GM04503 (cell line): ENCODE data around the gene USP32.
"Not testable (repeated sequence)": the region's sequence is repeated elsewhere in the genome, so short reads cannot be mapped to it uniquely, and the experiment has no call there.

Experiments
- DNase-seq: peaks from one replicate; pipeline ENCODE4 v3.0.0-alpha.2; 2012; ENCODE audit warnings: low read depth

The USP32 gene

DNA sequence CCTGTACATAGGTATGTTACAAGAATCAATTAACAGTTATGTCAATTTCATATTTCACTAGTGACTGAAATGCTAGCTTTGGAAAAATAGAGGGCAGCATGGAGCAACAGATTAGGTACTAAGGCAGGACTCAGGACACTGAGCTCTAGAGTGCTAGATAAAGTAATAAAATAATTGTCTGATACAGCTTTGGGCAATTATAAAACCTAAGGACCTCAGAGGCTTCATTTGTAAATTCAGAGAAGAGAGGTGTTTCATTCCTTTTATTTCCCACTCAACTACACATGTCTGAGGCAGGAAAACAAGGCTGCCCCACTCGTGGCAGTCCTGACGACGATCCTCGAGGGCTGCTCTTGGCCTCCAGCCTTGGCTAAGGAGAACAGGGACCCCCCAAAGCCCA lies 160.7 kb downstream of the USP32 start:
- DNase-seq, result no peak

DNA sequence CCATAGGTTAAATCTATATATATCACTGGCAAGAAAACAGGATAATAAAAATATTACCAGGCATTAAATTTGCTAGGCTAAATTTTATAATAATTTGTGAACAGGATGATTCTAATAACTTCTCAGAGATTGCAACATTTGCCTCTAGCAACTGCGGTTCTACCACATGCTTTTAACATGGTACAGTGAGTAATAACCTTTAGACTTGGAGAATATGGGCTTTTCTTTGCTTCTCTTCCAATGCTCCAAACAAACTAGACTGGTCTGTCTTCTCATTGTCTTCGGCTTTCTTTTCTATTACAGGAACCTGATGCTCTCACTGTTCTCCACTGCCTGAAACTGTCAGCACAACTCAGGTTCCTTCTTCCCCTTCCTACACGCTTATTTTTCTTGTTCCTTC lies 161.6 kb downstream of the USP32 start:
- no peak for DNase-seq

DNA sequence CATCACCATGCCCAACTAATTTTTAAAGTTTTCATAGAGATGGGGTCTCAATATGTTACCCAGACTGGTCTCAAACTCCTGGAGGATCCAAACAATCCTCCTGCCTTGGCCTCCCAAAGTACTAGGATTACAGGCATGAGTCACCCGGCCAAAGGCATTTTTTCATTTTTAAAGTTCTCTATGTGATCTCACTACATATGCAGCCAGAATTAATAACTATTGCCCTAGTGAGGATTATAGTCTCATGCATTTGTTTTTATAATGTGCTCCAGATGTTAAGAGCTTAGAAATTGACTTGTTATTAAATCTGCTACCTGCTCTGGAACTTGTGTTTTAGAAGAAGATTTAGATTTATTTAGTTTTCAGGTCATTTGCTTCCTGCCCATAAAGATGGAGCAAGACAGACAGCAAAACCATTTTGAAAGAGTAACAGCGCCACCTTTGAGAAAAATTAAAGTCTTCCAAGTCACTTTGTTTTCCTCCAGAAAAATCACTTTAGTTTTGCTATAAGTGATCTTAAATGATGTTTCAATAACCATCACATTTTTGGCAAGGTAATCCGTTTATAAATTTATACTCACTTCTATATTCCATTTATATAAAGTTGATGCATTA lies 162.6 kb downstream of the USP32 start:
- no peak for DNase-seq

DNA sequence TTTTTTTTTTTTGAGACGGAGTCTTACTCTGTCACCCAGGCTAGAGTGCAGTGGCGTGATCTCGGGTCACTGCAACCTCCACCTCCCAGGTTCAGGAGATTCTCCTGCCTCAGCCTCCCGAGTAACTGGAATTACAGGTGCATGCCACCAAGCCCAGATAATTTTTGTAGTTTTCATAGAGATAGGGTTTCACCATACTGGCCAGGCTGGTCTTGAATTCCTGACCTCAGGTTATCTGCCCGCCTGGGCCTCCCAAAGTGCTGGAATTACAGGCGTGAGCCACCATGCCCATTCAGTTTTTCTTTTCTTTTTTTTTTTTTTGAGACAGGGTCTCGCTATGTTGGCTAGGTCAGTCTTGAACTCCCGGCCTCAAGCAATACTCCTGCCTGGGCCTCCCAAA lies 164.7 kb downstream of the USP32 start:
- DNase-seq, result not testable (repeated sequence)

DNA sequence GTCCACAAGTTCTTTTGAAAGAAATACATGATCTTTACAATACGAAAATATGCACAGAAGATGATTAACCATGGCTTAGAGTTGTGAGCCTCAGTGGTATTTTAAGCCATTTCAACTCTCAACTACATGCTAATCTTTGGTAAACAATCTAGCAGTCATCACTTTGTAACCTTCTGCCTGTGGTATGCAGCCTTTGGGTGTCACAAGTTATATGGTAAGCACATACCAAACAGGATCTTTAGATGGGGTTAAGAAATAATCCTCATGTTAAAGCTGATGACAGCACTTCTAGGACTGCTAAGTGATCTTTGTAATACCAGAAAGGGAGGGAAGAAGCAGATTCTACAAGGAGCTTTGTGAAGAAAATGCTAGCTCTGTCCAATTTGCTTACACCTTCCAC lies 167.9 kb downstream of the USP32 start:
- DNase-seq, result no peak

DNA sequence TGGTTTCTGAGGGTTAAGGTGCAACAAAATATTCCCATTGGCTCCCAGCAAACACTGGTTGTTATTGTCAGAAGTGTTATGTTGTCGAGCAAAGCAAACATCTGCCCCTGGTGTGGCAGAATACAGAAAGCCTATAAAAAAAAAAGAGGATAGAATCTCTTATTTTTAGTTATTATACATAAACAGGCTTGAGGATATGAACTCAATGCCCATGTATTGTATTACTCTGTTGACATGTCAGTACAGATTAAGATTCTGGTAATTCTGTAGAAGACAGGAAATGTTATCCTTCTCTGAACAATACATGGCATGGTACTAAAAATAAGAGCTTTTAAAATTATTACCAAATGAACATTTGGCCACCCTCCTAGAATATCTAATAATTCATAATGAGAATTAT lies 168.5 kb downstream of the USP32 start:
- DNase-seq, result no peak

DNA sequence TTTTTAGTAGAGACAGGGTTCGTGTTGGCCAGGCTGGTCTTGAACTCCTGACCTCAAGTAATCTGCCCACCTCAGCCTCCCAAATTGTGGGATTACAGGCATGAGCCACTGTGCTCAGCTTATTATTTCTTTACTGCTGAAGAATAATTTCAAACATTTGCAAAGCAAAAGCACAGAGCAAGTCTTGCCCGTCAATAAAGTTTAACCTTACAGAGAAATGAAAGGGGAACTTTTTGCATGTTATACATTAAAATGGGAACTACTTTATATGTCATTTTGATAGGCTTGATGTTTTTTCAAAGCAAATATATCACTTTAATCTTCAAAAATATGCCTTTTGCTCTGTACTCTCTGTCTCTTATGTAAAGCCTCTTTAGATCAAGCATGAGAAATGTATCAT lies 173.2 kb downstream of the USP32 start:
- DNase-seq, result not testable (repeated sequence)

DNA sequence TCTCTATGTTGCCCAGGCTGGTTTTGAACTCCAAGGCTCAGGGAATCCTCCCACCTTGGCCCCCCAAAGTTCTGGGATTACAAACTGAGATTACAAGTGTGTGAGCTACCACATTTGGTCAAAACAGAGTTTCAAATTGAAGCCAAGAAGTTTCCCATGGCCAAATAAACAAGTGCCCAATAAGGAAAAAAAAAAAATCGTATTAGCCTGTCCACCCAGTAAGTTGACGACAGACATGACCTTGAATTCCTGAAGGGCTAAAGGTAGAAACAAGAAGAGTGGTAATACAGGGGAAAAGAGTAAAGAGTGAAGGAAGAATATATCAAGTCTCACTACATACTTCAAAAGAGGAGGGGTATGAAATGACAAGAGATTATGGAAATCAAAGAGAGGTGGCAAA lies 176.0 kb downstream of the USP32 start:
- DNase-seq, result not testable (repeated sequence)

DNA sequence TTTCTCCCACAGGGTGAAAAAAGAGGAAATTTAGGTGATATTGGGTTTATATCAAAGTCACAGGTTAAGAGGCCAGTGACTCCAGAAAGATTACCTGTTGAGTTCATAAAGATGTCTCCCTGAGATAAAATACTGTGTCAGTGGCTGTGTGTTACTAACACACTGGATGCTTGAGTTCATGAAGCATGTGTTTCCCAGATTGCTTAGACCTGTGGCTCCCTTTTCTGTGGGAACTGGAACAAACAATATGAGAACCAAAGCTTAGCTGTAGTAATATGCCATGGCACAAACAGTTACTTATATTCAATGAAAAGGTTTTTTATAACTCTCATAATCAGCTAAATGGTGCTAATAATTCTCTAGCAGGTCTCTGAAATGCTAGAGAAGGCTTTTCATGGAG lies 180.7 kb downstream of the USP32 start:
- not testable (repeated sequence) for DNase-seq

DNA sequence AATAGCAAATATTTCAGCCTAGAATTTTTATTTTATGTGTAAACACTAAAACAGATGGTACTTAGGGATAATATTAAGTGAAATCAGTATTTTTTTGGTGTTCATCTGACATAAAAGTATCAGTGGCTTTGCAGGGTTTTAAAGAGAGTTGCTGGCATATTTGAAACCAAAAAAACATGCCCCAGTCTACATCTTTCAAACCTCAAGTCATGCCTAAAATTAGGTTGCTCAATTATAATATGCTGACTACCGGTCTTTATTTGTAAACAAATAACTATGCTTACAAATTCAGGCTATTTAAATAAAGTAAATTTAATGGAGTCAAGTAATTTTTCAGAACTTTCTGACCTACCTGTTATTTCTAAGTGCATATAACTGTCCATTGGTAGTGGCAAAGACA lies 183.6 kb downstream of the USP32 start:
- not testable (repeated sequence) for DNase-seq

DNA sequence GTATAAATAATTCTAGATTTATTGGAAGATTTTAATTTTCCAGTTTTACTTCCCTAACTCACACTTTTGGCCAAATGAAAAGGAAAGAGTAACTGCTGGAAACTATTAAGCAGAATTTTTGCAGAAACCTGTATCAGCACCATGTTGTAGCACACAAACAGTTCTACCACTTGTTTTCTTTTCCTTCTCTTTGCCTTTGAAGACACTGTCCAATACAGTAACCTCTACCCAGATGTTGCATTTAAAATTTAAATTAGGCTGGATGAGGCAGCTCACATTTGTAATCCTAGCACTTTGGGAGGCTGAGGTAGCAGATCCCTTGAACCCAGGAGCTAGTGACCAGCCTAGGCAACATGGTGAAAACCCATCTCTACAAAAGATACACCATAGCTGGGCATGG lies 186.2 kb downstream of the USP32 start:
- not testable (repeated sequence) for DNase-seq

DNA sequence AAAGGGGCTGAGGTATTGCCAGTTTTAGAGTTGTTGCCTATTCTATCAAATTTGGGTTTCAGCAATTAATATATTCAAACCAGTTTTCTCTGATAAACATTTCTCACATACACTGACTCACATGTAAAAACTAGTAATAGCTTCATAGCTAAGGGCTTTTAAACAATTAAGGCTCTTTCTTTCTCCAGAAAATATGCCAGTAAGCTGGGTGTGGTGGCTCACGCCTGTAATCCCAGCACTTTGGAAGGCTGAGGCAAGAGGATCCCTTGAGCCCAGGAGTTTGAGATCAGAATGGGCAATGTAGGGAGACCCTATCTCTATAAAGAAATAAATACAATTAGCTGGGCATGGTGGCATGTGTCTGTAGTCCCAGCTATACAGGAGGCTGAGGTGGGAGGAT lies 193.3 kb downstream of the USP32 start:
- not testable (repeated sequence) for DNase-seq

DNA sequence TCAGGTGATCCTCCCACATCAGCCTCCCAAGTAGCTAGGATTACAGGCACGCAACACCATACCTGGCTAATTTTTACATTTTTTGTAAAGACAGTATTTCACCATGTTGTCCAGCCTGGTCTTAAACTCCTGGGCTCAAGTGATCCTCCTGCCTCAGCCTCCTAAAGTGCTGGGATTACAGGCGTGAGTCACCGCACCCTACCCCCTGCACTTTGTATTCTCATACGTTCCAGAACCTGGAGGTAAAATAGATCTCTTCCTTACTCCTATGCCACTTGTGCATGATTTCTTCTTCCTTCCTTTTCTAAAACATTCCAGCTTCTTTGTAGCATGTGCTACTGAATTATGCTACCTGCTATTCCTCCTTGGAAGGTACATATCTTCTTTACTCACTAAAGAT lies 197.8 kb downstream of the USP32 start:
- DNase-seq, result not testable (repeated sequence)

DNA sequence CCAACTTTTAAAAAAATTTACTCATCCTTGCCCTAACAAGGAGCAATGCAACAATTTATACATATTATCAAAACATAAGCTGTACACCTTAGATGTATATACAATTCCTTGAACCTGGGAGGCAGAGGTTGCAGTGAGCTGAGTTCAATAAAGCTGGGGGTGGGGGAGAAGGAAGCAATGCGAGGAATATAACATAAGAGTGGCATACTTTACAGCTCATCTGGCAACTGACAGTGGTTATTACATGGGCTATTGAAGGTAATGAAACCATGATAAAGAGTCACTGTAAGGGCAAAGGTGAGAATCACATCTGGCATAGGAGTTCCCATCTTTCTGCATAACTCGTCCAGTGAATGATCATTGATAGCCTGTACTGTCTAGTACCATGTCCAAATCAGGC lies 198.5 kb downstream of the USP32 start:
- DNase-seq, result no peak

DNA sequence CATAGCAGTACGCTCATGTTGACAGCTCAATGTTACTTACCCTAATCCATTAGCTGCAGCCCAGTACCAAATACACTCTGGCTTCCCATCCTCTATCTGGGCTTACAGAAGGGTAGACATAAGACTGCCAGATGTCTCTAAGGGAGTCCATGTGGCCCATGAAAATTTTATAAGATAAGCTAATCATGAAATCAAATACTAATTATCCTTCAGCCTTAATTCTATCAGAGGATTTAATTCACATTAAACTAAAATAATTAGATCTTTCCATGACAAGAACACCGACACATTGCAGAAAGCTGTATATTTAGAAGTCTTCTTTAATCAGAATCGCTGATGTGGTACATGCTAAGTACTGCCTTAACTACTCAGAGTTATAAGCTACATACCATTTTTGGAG lies 198.9 kb downstream of the USP32 start:
- not testable (repeated sequence) for DNase-seq

DNA sequence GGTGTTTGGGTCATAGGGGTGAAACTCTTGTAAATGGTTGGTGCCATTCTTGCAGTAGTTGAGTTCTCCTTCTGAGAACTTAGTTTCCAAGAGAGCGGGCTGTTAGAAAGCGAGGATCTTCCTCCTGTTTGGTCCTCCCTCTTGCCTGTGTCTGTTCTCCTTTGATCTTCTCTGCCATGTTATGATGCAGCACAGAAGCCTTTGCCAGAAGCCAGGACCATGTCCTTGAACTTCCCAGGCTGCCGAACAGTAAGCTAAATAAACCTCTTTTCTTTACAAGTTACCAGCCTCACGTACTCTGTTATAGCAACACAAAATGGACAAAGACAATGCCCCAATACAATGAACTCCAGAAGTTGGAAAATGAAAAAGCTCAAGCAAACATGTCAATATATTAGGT lies 201.9 kb downstream of the USP32 start:
- not testable (repeated sequence) for DNase-seq

DNA sequence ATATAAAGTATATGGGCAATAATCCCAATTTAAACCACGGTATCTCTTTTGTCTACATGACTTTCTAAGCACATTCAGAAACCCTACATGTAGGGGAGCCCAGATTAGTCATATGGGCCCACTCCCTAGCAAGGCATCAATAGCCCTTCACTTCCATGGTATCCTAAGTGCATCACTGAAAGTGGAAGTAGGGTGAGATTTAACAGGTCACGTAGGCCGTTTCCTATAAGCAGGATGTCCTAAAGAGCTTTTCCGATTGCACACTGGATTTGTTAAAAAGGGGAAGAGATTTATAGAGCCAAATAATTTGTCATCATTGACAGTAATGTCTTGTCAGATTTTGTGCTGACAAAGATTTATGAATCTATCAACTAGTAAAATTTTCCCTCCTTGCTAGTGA lies 203.2 kb downstream of the USP32 start:
- DNase-seq, result no peak

DNA sequence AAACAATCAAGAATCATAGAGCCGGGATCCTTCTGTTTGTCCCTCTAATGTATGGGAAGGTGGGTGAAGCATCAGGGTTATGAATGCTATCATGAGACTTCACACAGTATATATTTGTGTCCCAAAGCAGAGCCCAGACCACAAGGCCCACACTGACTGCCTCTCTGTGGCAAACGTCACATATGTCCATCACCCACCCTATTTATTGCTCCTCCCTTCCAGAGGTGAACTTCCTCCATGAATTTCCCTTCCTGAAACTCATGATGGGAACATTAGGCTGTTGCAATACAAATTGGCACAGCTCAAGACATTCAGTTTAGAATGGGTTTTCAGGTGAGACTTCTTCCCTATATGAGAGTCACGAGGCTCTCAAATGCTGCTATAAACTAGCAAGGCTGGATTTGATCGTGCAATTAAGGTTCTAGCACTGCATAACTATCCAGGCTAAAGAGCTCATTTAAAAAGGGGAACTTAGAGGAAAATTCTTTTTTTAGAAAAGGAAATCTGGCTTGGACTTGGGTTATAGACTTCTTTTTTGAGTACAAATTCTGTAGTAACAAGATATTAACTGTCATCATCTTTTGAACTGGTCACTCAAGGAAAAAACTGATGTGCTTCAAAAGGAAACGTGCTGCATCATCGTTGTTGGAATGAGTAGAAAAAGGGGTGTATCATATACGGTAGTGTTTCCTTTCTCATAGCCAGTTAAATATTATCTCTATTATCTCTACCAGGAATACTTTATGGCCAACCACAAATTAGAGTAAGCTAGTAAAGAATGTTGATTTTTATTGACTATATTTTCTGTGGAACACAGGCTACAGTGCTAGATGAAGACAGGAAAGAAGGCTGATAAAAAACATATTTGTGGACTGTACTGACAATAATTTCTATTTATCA lies 204.8 kb downstream of the USP32 start:
- not testable (repeated sequence) for DNase-seq

DNA sequence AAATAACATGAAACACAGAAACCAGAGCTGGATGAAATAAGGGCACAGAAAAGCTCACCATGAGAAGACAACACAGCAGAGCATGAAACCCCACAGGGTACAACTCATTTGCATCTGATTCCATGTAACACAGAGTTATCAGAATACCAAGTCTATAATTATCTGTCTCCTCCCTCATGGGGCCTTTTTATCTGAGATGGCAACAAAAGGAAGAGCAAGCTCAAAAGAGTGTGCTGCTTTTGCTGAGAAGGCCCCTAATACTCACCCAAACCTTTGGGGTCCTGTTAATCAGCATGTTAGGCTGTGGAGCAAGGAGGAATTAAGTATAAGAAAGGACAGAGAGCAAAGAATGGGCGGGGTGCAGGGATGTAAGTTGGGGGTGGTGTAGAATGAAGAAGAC lies 205.6 kb downstream of the USP32 start:
- DNase-seq, result not testable (repeated sequence)

DNA sequence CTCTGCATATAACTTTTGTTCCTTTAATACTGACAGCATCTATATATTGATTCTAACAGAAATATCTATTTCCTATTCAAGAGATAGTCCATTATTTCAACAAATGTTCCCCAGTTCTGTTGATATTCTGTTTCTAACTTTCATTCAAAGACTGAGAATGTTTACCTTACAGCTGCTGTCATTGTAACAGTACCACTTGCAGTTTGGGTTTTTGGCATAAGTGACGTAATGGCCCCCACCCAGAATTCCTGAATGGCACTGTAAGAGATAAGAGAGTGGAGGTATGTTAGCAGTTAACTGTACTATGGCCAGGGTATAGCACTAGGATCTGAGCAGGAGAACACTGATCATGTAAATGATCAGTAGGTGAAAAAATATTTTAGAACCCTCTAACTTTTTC lies 211.6 kb downstream of the USP32 start:
- not testable (repeated sequence) for DNase-seq

DNA sequence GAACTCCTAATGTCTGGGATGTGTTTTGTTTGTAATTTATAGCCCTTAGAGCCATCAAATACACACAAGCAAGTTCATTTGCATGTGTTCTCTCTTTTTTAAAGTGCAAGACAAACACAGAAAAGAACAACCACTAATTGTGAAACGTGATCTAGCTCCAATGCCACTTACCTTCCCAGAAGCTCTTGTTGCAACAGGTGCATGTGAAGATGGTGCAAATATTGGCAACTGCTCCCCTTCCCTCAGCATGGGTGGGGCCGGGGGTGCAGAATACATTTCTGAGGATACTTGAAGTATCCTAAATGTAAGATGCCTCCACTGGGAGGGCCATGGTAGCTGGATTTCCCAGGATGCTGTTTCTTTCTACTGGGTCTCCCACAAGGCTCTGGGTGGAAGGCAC lies 213.8 kb downstream of the USP32 start:
- not testable (repeated sequence) for DNase-seq

DNA sequence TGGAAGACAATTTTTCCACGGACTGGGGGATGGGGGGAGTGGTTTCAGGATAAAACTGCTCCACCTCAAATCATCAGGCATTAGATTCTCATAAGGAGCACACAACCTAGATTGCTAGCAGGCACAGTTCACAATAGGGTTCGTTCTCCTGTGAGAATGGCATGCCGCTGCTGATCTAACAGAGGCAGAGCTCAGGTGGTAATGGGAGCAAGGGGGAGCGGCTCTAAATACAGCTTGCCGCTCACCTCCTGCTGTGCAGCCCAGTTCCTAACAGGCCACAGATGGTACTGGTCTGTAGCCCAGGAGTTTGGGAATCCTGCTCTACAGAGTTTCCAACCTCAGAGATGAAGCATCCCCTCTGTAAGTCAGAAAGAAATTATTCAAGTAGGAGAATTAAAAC lies 215.2 kb downstream of the USP32 start:
- not testable (repeated sequence) for DNase-seq

DNA sequence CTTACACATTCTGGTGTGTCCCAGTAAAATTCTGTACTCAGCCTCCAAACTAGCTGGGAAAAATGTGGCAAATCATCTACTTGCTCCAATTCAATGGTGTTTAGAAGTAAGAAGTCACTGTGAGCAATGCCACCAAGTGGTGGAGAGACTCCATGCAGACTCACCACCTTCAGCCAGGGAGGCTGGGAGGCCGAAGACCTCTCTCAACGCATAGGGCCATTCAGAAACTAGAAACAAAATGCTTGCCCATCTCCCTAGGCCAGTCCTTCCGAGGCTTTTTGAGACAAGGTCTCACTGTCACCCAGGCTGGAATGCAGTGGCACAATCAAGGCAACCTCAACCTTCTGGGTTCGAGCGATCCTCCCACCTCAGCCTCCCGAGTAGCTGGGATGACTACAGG lies 217.2 kb downstream of the USP32 start:
- DNase-seq, result not testable (repeated sequence)

DNA sequence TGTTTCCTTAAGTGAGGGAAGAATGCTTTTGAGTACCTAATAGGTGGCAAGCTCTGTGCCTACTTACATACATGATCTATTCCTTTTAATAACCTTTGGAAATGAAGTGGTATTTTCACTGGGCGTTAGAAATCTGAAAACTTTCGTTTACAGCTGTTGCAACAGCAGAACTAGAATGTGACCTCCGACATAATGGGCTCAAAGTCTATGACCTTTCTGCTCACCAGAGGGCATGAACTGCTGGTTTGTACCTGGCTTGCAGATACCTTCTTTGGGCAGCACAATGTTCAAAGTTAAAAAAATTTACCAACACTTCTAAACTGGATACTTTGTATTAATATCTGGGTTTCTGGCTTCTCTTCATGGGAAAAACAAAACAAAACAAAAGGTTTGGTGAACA lies 217.9 kb downstream of the USP32 start:
- DNase-seq, result no peak
